Nephron progenitor cell (in vitro differentiated cells): ENCODE measurements around the gene CMIP.

Experiments used
- DNase-seq: peaks from one replicate; pipeline ENCODE4 v3.0.0; 2021
- H3K27ac Mint-ChIP-seq: 2 replicates; pipeline ENCODE4 v1.8.0; 2021; ENCODE audit warnings: mild to moderate bottlenecking, moderate library complexity, mixed read lengths
- H3K27me3 Mint-ChIP-seq: 2 replicates; pipeline ENCODE4 v1.8.0; 2021; ENCODE audit warnings: mild to moderate bottlenecking, low read depth, mixed read lengths; ENCODE audit not compliant: poor library complexity
- H3K36me3 Mint-ChIP-seq: 2 replicates; pipeline ENCODE4 v1.8.0; 2021; ENCODE audit warnings: low read depth, mixed read lengths
- H3K4me1 Mint-ChIP-seq: 2 replicates; pipeline ENCODE4 v1.8.0; 2021; ENCODE audit warnings: mixed read lengths
- H3K4me3 Mint-ChIP-seq: 2 replicates; pipeline ENCODE4 v1.8.0; 2021; ENCODE audit warnings: mild to moderate bottlenecking, moderate library complexity, mixed read lengths
- H3K9me3 Mint-ChIP-seq: 2 replicates; pipeline ENCODE4 v1.8.0; 2021; ENCODE audit warnings: mild to moderate bottlenecking, moderate library complexity, mixed read lengths
- TF ChIP-seq, protein P1 (sequence below): fragments of 200-600 bp; sonication (generic); IDR thresholded peaks from 2 replicates; pipeline ENCODE4 v1.5.0; 2021; ENCODE audit warnings: antibody characterized with exemption

The CMIP gene

DNA sequence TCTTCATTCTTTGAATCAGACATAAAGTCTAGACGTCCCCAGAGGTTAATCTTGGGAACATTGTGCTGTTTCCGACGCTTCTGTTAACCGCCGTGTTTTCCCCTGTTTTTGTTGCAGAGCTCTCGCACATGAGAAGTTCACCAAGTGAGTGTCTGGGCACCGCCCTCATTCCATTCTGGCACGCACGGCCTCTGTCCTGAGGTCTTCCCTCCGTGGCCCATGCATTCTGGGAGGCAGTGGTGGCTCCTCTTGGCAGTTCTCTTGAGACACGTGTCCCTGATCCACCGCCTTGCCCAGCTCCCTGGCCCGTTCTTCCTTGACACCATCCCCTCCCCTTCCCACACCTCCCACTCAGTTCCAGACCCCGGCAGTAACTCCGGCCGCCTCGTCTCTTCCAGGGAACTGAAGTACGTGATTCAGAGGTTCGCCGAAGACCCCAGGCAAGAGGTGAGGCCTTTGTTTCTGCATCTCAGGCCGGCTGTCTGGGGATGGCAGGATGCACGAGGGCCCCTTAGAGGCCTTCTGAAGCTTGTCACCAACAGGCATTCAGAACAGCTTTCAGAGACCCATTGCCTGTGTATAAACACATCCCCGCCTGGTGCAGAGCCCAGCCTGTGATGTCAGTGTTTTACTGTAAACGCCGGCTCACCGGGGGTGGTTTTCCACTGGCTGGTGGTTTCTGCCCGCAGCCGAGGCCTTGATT, 248.6 kb downstream of the CMIP start:
- no peaks in the 10 kb centered on the region for H3K27me3 Mint-ChIP-seq
- no peak overlapping the region for H3K4me3 Mint-ChIP-seq
- H3K9me3 Mint-ChIP-seq: no peaks in the 10 kb centered on the region
- no peak overlapping the region for H3K27ac Mint-ChIP-seq
- no peak for DNase-seq
- H3K4me1 Mint-ChIP-seq: peaks cover 28% of the 10 kb centered on the region
- H3K36me3 Mint-ChIP-seq: peaks cover 24% of the 10 kb centered on the region
- TF ChIP-seq, protein P1, sequence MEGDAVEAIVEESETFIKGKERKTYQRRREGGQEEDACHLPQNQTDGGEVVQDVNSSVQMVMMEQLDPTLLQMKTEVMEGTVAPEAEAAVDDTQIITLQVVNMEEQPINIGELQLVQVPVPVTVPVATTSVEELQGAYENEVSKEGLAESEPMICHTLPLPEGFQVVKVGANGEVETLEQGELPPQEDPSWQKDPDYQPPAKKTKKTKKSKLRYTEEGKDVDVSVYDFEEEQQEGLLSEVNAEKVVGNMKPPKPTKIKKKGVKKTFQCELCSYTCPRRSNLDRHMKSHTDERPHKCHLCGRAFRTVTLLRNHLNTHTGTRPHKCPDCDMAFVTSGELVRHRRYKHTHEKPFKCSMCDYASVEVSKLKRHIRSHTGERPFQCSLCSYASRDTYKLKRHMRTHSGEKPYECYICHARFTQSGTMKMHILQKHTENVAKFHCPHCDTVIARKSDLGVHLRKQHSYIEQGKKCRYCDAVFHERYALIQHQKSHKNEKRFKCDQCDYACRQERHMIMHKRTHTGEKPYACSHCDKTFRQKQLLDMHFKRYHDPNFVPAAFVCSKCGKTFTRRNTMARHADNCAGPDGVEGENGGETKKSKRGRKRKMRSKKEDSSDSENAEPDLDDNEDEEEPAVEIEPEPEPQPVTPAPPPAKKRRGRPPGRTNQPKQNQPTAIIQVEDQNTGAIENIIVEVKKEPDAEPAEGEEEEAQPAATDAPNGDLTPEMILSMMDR: no peak

DNA sequence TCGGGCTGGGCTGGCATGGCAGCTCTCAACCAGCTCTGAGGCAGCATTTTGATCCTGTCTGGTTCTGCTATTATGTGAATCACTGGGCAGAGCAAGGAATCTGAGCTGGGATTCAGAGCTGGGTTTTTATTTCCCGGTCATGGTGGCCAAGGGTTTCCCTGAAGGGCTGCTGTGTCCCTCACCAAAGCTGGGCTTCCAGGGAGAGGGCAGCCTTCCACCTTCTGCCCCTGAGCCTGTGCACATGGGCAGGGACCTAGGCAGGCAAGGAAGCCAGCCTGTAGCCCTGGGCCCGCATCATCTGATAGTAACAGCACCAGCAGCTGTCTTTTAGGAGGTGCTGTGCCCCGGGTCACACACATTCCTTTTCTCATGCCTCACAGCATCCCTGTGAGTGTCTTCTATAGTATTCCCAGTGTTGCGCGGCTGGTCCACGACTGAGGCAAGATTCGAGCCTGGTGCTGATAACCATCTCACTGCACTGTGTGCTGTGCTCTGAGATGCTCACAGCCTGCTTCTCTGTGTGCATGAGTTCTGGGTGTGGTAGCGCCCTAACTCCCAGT, 249.2 kb downstream of the CMIP start:
- Mint-ChIP-seq H3K4me1 (peaks cover 28% of the 10 kb centered on the region), H3K4me3 (no peak overlapping the region), H3K27me3 (no peaks in the 10 kb centered on the region), H3K36me3 (peaks cover 24% of the 10 kb centered on the region), H3K9me3 (no peaks in the 10 kb centered on the region), H3K27ac (no peak overlapping the region)
- no peak for DNase-seq
- TF ChIP-seq, protein P1: no peak

GRCh38 chr16:81694494-81695280, 250.1 kb downstream of the CMIP start:
- no peaks in the 10 kb centered on the region for H3K9me3 Mint-ChIP-seq
- no peak for DNase-seq
- peaks cover 28% of the 10 kb centered on the region for H3K4me1 Mint-ChIP-seq
- H3K27me3 Mint-ChIP-seq: no peaks in the 10 kb centered on the region
- H3K36me3 Mint-ChIP-seq: peaks cover 20% of the 10 kb centered on the region
- no peak overlapping the region for H3K4me3 Mint-ChIP-seq
- TF ChIP-seq, protein P1: no peak
- H3K27ac Mint-ChIP-seq: peak overlapping the region; percentile 18

DNA sequence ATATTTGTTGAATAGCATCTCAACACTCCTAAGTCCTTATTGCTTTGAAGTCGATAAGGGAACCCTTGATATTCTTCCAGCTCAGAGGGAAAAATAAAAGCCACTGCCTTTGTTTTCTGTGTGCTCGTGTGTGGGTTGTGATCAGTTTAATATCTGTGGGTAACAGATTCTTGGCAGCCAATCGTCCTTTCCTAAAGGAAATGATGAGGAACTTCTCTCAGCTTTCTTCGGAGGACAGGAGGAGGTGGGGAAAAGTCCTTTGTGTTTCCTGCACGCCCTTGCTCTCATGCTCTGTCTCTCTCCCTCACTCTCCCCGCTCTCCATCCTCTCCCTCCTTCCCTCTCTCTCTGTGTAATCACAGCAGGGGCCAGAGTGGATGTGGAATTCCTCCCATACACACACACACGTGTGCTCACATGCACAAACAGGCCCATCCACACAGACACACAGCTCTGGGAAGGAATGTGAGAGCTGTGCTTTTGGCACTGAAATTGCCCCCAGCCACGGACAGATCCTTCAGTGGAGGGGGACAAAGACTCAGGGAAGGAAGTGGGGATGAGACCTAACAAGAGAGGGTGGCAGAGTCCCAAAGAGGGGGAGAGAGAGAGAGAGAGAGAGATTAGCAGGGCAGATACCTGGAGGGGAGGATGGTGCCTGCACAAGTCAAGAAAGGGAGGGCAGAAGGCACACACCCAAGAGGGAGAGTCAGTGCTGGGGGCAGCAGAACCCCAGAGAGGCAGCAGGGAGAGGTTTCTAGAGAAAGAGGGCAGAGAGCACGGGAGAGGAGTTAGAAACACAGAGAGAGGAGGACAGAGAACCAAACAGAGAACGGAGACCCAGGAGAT, 250.9 kb downstream of the CMIP start:
- Mint-ChIP-seq H3K4me1 (peaks cover 28% of the 10 kb centered on the region), H3K4me3 (no peak overlapping the region), H3K36me3 (peaks cover 22% of the 10 kb centered on the region), H3K27ac (peak overlapping the region; percentile 94), H3K27me3 (no peaks in the 10 kb centered on the region), H3K9me3 (no peaks in the 10 kb centered on the region)
- no peak for DNase-seq
- TF ChIP-seq, protein P1: no peak

DNA sequence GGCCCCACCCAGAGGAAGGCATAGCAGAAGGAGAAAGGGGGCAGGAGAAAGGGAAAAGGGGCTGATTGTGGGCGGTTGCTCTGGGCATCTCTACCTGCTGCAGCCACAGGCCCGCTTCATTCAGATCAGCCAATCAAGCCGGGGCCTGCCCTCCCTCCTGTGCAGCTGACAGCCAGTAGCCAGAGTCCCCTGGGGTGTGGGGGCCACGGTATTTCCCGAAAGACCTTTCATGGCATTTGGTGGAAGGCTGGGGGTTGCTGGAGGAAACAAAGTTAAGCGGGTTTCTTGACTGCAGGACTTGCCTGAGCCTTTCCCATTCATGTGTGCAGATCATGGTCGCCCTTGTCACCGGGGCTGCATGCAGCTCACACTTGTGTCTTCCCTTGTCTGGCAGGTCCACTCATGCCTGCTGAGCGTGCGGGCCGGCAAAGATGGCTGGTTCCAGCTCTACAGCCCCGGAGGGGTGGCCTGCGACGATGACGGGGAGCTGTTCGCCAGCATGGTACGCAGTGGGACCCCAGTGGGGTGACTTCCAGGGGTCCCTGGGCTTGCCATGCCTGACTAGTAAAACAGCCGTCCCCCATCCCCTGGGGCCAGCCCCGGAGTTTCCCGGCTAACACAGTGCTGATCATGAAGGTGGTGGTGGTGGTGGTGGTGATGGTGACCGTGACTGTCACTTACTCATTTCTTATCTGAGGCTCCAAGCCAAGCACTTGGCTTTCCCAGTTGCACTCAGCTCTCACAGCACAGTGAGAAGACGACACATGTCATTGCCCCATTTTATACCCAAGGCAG, 251.8 kb downstream of the CMIP start:
- peaks cover 30% of the 10 kb centered on the region for H3K36me3 Mint-ChIP-seq
- H3K4me3 Mint-ChIP-seq: no peak overlapping the region

More for the DNA sequence above, 251.8 kb downstream of the CMIP start:
- peaks cover 3% of the 10 kb centered on the region for H3K27me3 Mint-ChIP-seq
- H3K27ac Mint-ChIP-seq: no peak overlapping the region
- H3K4me1 Mint-ChIP-seq: peaks cover 28% of the 10 kb centered on the region
- no peak for DNase-seq
- TF ChIP-seq, protein P1: no peak
- H3K9me3 Mint-ChIP-seq: no peaks in the 10 kb centered on the region
